IPS-15b (cell line): ENCODE measurements around the gene PIEZO2.

Experiments used
- H3K27me3 ChIP-seq: one replicate; pipeline ENCODE4 v1.6.1; 2013; ENCODE audit warnings: low read length; ENCODE audit not compliant: control insufficient read depth, insufficient read depth
- H3K36me3 ChIP-seq: one replicate; pipeline ENCODE4 v1.6.1; 2013; ENCODE audit warnings: low read length; ENCODE audit not compliant: control insufficient read depth, insufficient read depth
- H3K4me1 ChIP-seq: one replicate; pipeline ENCODE4 v1.6.1; 2013; ENCODE audit warnings: mild to moderate bottlenecking, low read length; ENCODE audit not compliant: control insufficient read depth, insufficient read depth
- H3K4me3 ChIP-seq: one replicate; pipeline ENCODE4 v1.5.1; 2013; ENCODE audit warnings: low read depth, low read length
- H3K9ac ChIP-seq: one replicate; pipeline ENCODE4 v1.6.1; 2013; ENCODE audit warnings: low read depth, mild to moderate bottlenecking, low read length
- H3K9me3 ChIP-seq: one replicate; pipeline ENCODE4 v1.6.1; 2013; ENCODE audit warnings: mild to moderate bottlenecking, low read length; ENCODE audit not compliant: control insufficient read depth, insufficient read depth

The PIEZO2 gene

DNA sequence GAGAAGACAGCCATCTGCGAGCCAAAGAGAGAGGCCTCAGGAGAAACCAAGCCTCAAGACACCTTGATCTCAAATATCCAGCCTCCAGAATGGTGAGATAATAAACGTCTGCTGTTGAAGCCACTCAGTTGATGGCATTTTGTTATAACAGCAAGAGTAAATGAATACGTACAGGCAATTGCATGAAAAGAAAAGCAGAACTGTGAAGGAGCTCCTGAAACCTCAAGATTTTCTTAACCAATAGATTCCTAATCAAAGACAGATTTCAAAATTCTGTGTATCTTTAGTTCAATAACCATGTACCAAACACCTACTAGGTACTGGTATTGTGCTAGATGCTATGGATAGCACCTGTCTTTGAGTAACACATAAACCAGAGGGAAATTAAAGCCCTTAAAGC, 139.5 kb downstream of the PIEZO2 start:
- Histone ChIP-seq H3K36me3 (no peaks in the 10 kb centered on the region), H3K9me3 (no peaks in the 10 kb centered on the region), H3K9ac (no peak overlapping the region), H3K4me1 (no peaks in the 10 kb centered on the region), H3K4me3 (no peak overlapping the region), H3K27me3 (no peaks in the 10 kb centered on the region)

DNA sequence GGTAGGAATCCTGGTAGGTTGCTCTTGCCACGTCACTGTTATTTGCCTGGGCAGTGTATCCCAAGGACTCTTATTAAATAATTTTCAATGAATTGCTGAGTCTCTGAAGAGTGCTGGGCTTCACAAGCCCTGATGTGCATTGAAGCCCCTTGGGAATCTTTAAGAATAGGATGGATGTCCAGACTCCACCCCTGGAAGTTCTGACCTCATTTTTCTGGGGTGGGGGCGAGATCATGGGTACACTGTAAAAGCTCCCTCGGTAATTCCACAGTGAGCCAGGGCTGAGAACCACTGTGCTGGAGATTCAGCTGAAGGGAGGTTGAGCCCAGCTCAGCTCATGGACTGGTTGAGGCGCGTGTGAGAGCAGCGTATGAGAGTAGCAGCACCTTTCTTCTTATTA, 140.2 kb downstream of the PIEZO2 start:
- H3K4me1 ChIP-seq: no peaks in the 10 kb centered on the region
- H3K36me3 ChIP-seq: no peaks in the 10 kb centered on the region
- H3K4me3 ChIP-seq: no peak overlapping the region
- no peaks in the 10 kb centered on the region for H3K9me3 ChIP-seq
- H3K9ac ChIP-seq: no peak overlapping the region
- no peaks in the 10 kb centered on the region for H3K27me3 ChIP-seq

DNA sequence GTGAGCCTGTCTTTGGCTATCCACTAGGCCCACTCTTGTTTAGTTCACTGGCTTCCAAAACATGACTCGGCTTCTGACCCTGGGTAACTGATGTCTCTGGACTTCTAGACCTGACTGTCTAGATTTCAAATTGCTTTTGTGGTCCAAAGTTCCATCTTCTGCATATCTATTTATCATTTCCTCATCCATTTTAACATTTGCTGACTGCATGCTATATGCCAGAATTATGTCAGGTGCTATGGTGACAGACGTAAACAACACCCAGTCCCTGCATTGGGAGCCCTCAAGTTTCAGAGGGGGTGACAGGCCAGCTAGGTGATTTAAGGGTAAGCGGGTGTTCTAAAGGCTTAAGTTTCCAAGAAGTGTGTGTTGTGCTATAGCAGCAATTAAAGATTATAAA, 140.9 kb downstream of the PIEZO2 start:
- H3K9me3 ChIP-seq: no peaks in the 10 kb centered on the region
- H3K4me1 ChIP-seq: no peaks in the 10 kb centered on the region
- no peaks in the 10 kb centered on the region for H3K36me3 ChIP-seq
- no peak overlapping the region for H3K9ac ChIP-seq
- H3K4me3 ChIP-seq: no peak overlapping the region
- H3K27me3 ChIP-seq: no peaks in the 10 kb centered on the region

DNA sequence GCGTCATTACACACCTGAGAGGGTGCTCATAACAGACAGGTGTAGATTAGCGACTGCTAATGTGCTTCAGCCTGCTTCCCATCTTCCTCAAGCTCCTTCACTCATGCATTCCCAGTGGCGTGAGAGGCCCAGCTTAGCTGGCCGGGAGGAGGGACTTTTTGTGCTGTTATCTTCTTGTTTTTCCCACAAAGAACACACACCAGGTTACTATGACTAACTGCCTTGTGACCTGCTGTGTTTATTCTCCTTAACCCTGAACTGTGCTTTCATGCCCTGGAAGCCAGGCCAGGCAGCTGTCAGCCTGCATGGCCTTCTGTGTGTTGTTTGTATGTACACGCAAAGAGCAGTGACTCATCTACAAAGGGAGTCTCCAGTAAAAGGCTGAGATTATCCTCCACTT, 143.8 kb downstream of the PIEZO2 start:
- H3K27me3 ChIP-seq: no peaks in the 10 kb centered on the region
- H3K9me3 ChIP-seq: no peaks in the 10 kb centered on the region
- no peak overlapping the region for H3K9ac ChIP-seq
- H3K4me3 ChIP-seq: no peak overlapping the region
- H3K36me3 ChIP-seq: no peaks in the 10 kb centered on the region
- no peaks in the 10 kb centered on the region for H3K4me1 ChIP-seq

DNA sequence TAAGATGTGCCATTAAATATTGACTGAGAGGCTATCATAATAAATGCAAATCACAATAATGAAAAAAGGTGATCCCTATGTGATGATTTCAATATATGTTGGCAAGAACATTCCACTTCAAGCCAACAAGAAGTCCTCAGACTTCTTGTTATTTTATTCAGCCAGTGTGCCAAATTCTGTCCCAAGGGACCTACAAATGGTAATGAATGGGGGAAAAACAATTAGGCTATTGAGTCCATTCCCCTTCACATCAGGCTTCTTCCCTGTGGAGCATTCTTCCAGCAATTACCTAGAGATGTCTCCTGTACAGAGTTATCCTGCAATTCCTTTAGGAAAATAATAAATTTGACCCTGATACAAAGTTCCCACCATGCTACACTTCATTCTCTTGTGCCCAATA, 144.4 kb downstream of the PIEZO2 start:
- Histone ChIP-seq H3K4me1 (no peaks in the 10 kb centered on the region), H3K9me3 (no peaks in the 10 kb centered on the region), H3K4me3 (no peak overlapping the region), H3K9ac (no peak overlapping the region), H3K36me3 (no peaks in the 10 kb centered on the region), H3K27me3 (no peaks in the 10 kb centered on the region)

DNA sequence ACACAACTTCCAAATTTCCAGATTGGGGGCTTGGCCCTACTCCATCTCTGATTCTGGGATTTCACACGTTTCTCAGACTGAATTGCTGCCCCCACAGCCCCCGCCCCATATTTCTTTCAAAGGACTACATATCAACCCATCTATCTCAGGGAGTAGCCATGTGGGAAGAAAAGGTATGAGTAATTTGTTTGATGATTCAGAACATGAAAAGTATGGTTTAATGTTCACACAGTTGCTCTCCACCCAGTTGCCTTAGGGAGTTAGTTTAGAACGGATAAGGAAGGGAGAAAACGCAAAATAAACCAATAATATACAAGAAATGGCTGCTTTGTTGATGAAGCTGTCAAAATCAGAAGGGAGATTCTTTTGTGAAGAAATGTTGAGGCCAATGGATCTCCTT, 145.1 kb downstream of the PIEZO2 start:
- H3K4me1 ChIP-seq: no peaks in the 10 kb centered on the region
- no peaks in the 10 kb centered on the region for H3K36me3 ChIP-seq
- H3K9me3 ChIP-seq: no peaks in the 10 kb centered on the region
- no peaks in the 10 kb centered on the region for H3K27me3 ChIP-seq
- H3K9ac ChIP-seq: no peak overlapping the region
- no peak overlapping the region for H3K4me3 ChIP-seq

DNA sequence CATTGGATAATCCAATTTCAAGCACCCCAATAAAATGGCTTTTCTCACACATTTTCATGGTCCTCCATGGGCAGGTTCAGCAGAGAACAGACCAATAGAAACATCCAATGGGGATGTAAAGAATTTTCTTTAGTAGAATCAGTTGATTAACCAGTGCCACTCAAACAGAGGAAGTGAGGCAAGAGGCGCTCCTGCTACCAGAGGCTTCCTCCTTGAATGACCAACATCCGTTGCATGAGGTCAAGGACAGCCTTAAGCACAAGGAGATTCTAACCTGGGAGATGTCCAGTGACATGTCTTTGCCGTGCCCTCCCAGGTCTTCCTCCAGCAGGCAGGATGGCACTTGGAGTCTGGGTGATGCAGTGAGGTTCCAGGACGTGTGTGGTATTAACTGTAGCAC, 146.6 kb downstream of the PIEZO2 start:
- Histone ChIP-seq H3K9me3 (no peaks in the 10 kb centered on the region), H3K27me3 (no peaks in the 10 kb centered on the region), H3K4me1 (no peaks in the 10 kb centered on the region), H3K9ac (no peak overlapping the region), H3K36me3 (no peaks in the 10 kb centered on the region), H3K4me3 (no peak overlapping the region)

DNA sequence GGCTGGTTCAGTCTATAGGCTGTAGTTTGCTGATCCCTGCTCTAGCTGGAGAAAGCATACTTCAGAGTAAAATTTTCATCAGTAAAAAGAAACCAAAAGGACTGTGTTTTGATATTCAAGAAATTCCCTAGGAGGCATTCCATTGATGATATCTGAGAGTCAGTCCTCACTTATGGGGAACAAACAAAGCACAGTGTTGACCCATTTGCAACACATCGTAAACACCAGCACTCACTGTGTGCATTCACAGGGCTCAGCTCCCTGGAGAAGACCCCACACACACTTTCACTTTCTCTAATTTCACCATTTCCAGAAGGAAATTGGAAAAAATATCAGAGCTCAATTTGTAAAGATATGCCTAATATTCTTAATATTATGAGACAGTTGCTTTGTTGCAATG, 147.1 kb downstream of the PIEZO2 start:
- Histone ChIP-seq H3K4me3 (no peak overlapping the region), H3K36me3 (no peaks in the 10 kb centered on the region), H3K4me1 (no peaks in the 10 kb centered on the region), H3K9me3 (no peaks in the 10 kb centered on the region), H3K9ac (no peak overlapping the region), H3K27me3 (no peaks in the 10 kb centered on the region)

DNA sequence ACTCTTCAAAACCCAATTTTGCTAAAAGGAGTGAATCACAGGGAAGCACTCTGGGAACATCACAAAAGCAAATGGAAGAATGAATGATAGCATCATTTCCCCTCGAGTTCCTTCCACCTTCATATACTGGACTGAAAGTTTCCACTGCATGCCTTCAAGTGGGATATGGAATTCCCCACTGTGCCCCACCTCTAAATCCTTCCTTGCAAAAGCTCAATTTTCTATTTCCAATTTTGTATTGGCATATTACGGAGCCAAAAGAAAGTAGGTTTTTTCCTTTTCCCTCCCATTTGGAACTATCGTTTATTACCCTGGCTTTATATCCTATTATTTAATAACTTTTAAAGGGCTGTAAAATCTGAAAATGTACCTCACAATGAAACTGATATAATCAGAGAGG, 149.3 kb downstream of the PIEZO2 start:
- H3K36me3 ChIP-seq: no peaks in the 10 kb centered on the region
- H3K9ac ChIP-seq: no peak overlapping the region
- H3K4me1 ChIP-seq: no peaks in the 10 kb centered on the region
- no peaks in the 10 kb centered on the region for H3K9me3 ChIP-seq
- H3K27me3 ChIP-seq: no peaks in the 10 kb centered on the region
- H3K4me3 ChIP-seq: no peak overlapping the region

DNA sequence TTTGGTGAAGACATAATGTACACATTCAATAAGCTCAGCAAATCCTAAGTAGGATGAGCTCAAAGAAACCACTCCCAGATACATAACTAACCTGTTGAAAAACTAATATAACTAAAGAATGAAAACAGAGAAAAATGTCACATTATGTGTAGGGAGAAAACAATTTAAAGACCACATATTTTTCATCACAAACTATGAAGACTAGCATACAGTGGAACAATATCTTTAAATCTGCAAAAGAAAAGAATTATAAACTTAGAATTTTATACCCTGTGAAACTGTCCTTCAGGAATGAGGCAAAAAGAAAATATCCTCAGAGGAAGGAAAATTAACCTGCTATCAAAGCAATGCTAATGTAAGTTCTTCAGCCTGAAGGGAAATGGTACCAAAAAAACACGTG, 151.5 kb downstream of the PIEZO2 start:
- no peaks in the 10 kb centered on the region for H3K27me3 ChIP-seq
- no peaks in the 10 kb centered on the region for H3K36me3 ChIP-seq
- H3K4me3 ChIP-seq: no peak overlapping the region
- H3K9ac ChIP-seq: no peak overlapping the region
- no peaks in the 10 kb centered on the region for H3K9me3 ChIP-seq
- no peaks in the 10 kb centered on the region for H3K4me1 ChIP-seq

DNA sequence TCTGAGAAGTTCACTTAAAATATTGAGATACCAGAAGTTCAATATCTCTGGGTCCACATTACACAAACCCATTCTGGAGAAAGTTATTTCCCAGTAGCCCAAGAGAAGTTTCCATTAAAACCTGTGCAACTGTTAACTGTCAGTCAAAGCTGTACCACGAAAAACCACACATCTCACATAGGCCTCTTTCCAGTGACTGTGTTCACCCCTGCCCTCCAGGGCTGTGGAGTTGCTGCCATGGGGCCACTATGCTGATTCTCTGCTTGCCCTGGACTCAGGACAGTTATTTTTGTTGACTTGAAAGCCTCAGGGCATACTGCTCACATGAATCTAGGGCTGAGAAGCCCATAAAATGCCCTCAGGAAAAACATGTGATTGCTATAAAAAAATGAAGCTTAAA, 153.8 kb downstream of the PIEZO2 start:
- H3K4me1 ChIP-seq: no peaks in the 10 kb centered on the region
- H3K9ac ChIP-seq: no peak overlapping the region

DNA sequence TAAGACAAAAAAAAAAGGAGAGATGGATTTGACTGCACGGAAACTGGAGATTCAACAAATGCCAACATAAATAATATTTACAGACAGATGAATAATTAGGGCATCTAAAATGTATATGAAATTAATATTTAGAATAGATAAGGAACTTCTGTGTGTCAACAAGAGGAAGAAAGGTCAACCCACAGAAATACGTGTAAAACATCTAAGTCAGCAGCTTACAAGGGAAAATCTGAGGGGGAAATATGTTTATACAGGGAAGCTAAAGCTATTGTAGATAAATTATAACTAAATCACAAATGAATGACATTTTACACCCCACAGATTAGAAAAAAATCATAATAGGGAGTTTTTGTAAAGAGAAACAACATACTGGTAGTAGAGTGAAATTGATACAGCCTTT, 159.9 kb downstream of the PIEZO2 start:
- Histone ChIP-seq H3K4me1 (no peaks in the 10 kb centered on the region), H3K9me3 (no peaks in the 10 kb centered on the region), H3K36me3 (no peaks in the 10 kb centered on the region), H3K9ac (no peak overlapping the region), H3K4me3 (no peak overlapping the region), H3K27me3 (no peaks in the 10 kb centered on the region)

More for the DNA sequence above, 153.8 kb downstream of the PIEZO2 start:
- Histone ChIP-seq H3K36me3 (no peaks in the 10 kb centered on the region), H3K4me3 (no peak overlapping the region), H3K27me3 (no peaks in the 10 kb centered on the region), H3K9me3 (no peaks in the 10 kb centered on the region)

DNA sequence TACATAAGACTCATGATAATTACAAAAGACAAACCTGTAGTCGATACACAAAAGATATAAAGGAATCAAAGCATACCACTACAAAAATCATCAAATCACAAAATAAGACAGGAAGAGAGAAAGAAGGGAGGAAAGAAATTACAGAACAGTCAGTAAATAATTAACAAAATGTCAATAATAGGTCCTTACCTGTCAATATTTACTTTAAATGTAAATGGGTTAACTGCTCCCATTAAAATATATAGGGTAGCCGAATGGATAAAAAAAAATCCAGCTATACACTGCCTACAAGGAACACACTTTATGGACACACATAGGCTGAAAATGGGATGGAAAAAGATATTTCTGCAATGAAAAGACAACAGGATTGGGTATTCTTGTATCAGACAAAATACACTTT, 163.7 kb downstream of the PIEZO2 start:
- H3K36me3 ChIP-seq: no peaks in the 10 kb centered on the region
- no peak overlapping the region for H3K9ac ChIP-seq
- no peaks in the 10 kb centered on the region for H3K4me1 ChIP-seq
- H3K4me3 ChIP-seq: no peak overlapping the region
- H3K27me3 ChIP-seq: no peaks in the 10 kb centered on the region
- no peaks in the 10 kb centered on the region for H3K9me3 ChIP-seq
